Measurements from ENCODE around the gene PTPRN2. TPM values are rescaled to one million over a fixed set of nuclear protein-coding genes. Genes with fewer than 3 reads are reported as not detected.

PTPRN2 gene
- total RNA-seq, 8 experiments from 2014 or later, result 0.10 to 19.7 (median 10.8) TPM; not detected in 1

GRCh38 chr7:157640144-157640543 lies 947.5 kb downstream of the PTPRN2 start:
- WGBS, 10 experiments, result 20 to 100% (median 50%) methylated on average over 1 of the region's 1 CpG; no CpG with 5 or more reads in 2 of the 10 experiments
- in situ Hi-C loops (cut with MboI; ENCODE audit: low pct_unique_long_range_greater_than_20kb in 2 of 9, low sequenced_read_pairs in 9 of 9, unreplicated experiment in 9 of 9), result no loop called here
- Histone ChIP-seq H3K4me1 (replicated peaks in 1 of 2) (no peaks in the 10 kb centered on the region), H3K27ac (no peak overlapping the region), H3K4me3 (no peak overlapping the region)
- no peak for ATAC-seq (replicated peaks in 6 of 8)

- ATAC-seq (replicated peaks in 6 of 8), result no peak
- Histone ChIP-seq H3K4me1 (replicated peaks in 1 of 2) (peaks cover 0 to 6% of the 10 kb centered on the region in 2 donors), H3K27ac (no peak overlapping the region), H3K4me3 (no peak overlapping the region)
- 26 to 100% (median 72%) methylated on average over 2 to 5 of the region's 8 CpGs; no CpG with 5 or more reads in 5 of the 10 experiments for WGBS, 10 experiments
- in situ Hi-C loops (cut with MboI; ENCODE audit: low pct_unique_long_range_greater_than_20kb in 2 of 9, low sequenced_read_pairs in 9 of 9, unreplicated experiment in 9 of 9), result no loop called here
Measured at GRCh38 chr7:157638563-157638962, 949.1 kb downstream of the PTPRN2 start.

GRCh38 chr7:157637216-157637949 lies 950.2 kb downstream of the PTPRN2 start:
- Histone ChIP-seq H3K27ac (no peak overlapping the region), H3K4me1 (replicated peaks in 1 of 2) (peaks cover 0 to 6% of the 10 kb centered on the region in 2 donors), H3K4me3 (no peak overlapping the region)
- in situ Hi-C loops (cut with MboI; ENCODE audit: low pct_unique_long_range_greater_than_20kb in 2 of 9, low sequenced_read_pairs in 9 of 9, unreplicated experiment in 9 of 9), result no loop called here
- WGBS, 10 experiments, result 0 to 87% (median 34%) methylated on average over 1 to 14 of the region's 15 CpGs; no CpG with 5 or more reads in 2 of the 10 experiments
- peak in 2 of 8 experiments; percentile 50 to 61 for ATAC-seq (replicated peaks in 6 of 8)

- in situ Hi-C loops (cut with MboI; ENCODE audit: low pct_unique_long_range_greater_than_20kb in 2 of 9, low sequenced_read_pairs in 9 of 9, unreplicated experiment in 9 of 9), result no loop called here
- H3K4me1 ChIP-seq (replicated peaks in 1 of 2), result peaks cover 0 to 6% of the 10 kb centered on the region in 2 donors
- WGBS, 10 experiments, result 0 to 100% (median 10%) methylated on average over 1 of the region's 1 CpG; no CpG with 5 or more reads in 1 of the 10 experiments
- H3K27ac ChIP-seq, result no peak overlapping the region
- no peak overlapping the region for H3K4me3 ChIP-seq
- no peak for ATAC-seq (replicated peaks in 6 of 8)
Measured at GRCh38 chr7:157635669-157636068, 952.0 kb downstream of the PTPRN2 start.

- 0 to 100% (median 32%) methylated on average over 1 to 6 of the region's 6 CpGs; no CpG with 5 or more reads in 2 of the 10 experiments for WGBS, 10 experiments
- no peak overlapping the region for H3K27ac ChIP-seq
- no peak for ATAC-seq (replicated peaks in 6 of 8)
- in situ Hi-C loops (cut with MboI; ENCODE audit: low pct_unique_long_range_greater_than_20kb in 2 of 9, low sequenced_read_pairs in 9 of 9, unreplicated experiment in 9 of 9), result no loop called here
- no peak overlapping the region for H3K4me3 ChIP-seq
- H3K4me1 ChIP-seq (replicated peaks in 1 of 2), result peaks cover 0 to 6% of the 10 kb centered on the region in 2 donors
Measured at GRCh38 chr7:157635148-157635500, 952.5 kb downstream of the PTPRN2 start.

- Histone ChIP-seq H3K4me1 (replicated peaks in 1 of 2) (peaks cover 0 to 6% of the 10 kb centered on the region in 2 donors), H3K4me3 (no peak overlapping the region), H3K27ac (no peak overlapping the region)
- 15 to 98% (median 50%) methylated on average over 3 to 23 of the region's 24 CpGs; no CpG with 5 or more reads in 1 of the 10 experiments for WGBS, 10 experiments
- ATAC-seq (replicated peaks in 6 of 8), result no peak
- in situ Hi-C loops (cut with MboI; ENCODE audit: low pct_unique_long_range_greater_than_20kb in 2 of 9, low sequenced_read_pairs in 9 of 9, unreplicated experiment in 9 of 9), result no loop called here
Measured at GRCh38 chr7:157634401-157635147, 953.0 kb downstream of the PTPRN2 start.

- WGBS, 10 experiments, result 25 to 100% (median 70%) methylated on average over 1 to 15 of the region's 21 CpGs; no CpG with 5 or more reads in 1 of the 10 experiments
- Histone ChIP-seq H3K4me1 (replicated peaks in 1 of 2) (peaks cover 0 to 6% of the 10 kb centered on the region in 2 donors), H3K4me3 (no peak overlapping the region), H3K27ac (no peak overlapping the region)
- ATAC-seq (replicated peaks in 6 of 8), result no peak
- in situ Hi-C loops (cut with MboI; ENCODE audit: low pct_unique_long_range_greater_than_20kb in 2 of 9, low sequenced_read_pairs in 9 of 9, unreplicated experiment in 9 of 9), result no loop called here
Measured at GRCh38 chr7:157633465-157634185, 954.0 kb downstream of the PTPRN2 start.

GRCh38 chr7:157630301-157630853 lies 957.2 kb downstream of the PTPRN2 start:
- H3K4me3 ChIP-seq, result no peak overlapping the region
- ATAC-seq (replicated peaks in 6 of 8), result no peak
- peaks cover 0 to 6% of the 10 kb centered on the region in 2 donors for H3K4me1 ChIP-seq (replicated peaks in 1 of 2)
- no peak overlapping the region for H3K27ac ChIP-seq
- WGBS, 10 experiments, result 0 to 93% (median 39%) methylated on average over 4 to 15 of the region's 16 CpGs; no CpG with 5 or more reads in 1 of the 10 experiments
- in situ Hi-C loops (cut with MboI; ENCODE audit: low pct_unique_long_range_greater_than_20kb in 2 of 9, low sequenced_read_pairs in 9 of 9, unreplicated experiment in 9 of 9), result no loop called here

- H3K4me3 ChIP-seq, result no peak overlapping the region
- in situ Hi-C loops (cut with MboI; ENCODE audit: low pct_unique_long_range_greater_than_20kb in 2 of 9, low sequenced_read_pairs in 9 of 9, unreplicated experiment in 9 of 9), result no loop called here
- no peaks in the 10 kb centered on the region for H3K4me1 ChIP-seq (replicated peaks in 1 of 2)
- 17 to 97% (median 57%) methylated on average over 1 to 10 of the region's 12 CpGs; no CpG with 5 or more reads in 1 of the 10 experiments for WGBS, 10 experiments
- H3K27ac ChIP-seq, result no peak overlapping the region
- no peak for ATAC-seq (replicated peaks in 6 of 8)
Measured at GRCh38 chr7:157628456-157628855, 959.2 kb downstream of the PTPRN2 start.

- in situ Hi-C loops (cut with MboI; ENCODE audit: low pct_unique_long_range_greater_than_20kb in 2 of 9, low sequenced_read_pairs in 9 of 9, unreplicated experiment in 9 of 9), result no loop called here
- 9 to 90% (median 56%) methylated on average over 1 to 7 of the region's 8 CpGs; no CpG with 5 or more reads in 2 of the 10 experiments for WGBS, 10 experiments
- ATAC-seq (replicated peaks in 6 of 8), result no peak
- H3K4me3 ChIP-seq, result no peak overlapping the region
- no peaks in the 10 kb centered on the region for H3K4me1 ChIP-seq (replicated peaks in 1 of 2)
- no peak overlapping the region for H3K27ac ChIP-seq
Measured at GRCh38 chr7:157627646-157628045, 960.0 kb downstream of the PTPRN2 start.

GRCh38 chr7:157627033-157627432 lies 960.6 kb downstream of the PTPRN2 start:
- in situ Hi-C loops (cut with MboI; ENCODE audit: low pct_unique_long_range_greater_than_20kb in 2 of 9, low sequenced_read_pairs in 9 of 9, unreplicated experiment in 9 of 9), result no loop called here
- H3K4me3 ChIP-seq, result no peak overlapping the region
- WGBS, 10 experiments, result 0 to 100% (median 35%) methylated on average over 1 to 6 of the region's 8 CpGs; no CpG with 5 or more reads in 2 of the 10 experiments
- no peak for ATAC-seq (replicated peaks in 6 of 8)
- H3K27ac ChIP-seq, result no peak overlapping the region
- no peaks in the 10 kb centered on the region for H3K4me1 ChIP-seq (replicated peaks in 1 of 2)

GRCh38 chr7:157625973-157626742 lies 961.5 kb downstream of the PTPRN2 start:
- Histone ChIP-seq H3K4me1 (replicated peaks in 1 of 2) (no peaks in the 10 kb centered on the region), H3K4me3 (no peak overlapping the region), H3K27ac (no peak overlapping the region)
- no peak for ATAC-seq (replicated peaks in 6 of 8)
- 5 to 100% (median 45%) methylated on average over 1 to 10 of the region's 11 CpGs for WGBS, 10 experiments
- in situ Hi-C loops (cut with MboI; ENCODE audit: low pct_unique_long_range_greater_than_20kb in 2 of 9, low sequenced_read_pairs in 9 of 9, unreplicated experiment in 9 of 9), result no loop called here
